HEK293 (cell line): ENCODE measurements around the gene POLL.

Source experiments
- FEZF1 ChIP-seq: fragments of 450-650 bp; formaldehyde crosslinking; IDR thresholded peaks from 2 replicates; pipeline ENCODE4 v1.5.1; 2016; ENCODE audit warnings: missing biosample characterization, missing genetic modification characterization
- GLIS2 ChIP-seq: fragments of 450-650 bp; formaldehyde crosslinking; IDR thresholded peaks from 2 replicates; pipeline ENCODE4 v1.5.1; 2016; ENCODE audit warnings: missing biosample characterization, missing genetic modification characterization
- KLF7 ChIP-seq: fragments of 450-650 bp; formaldehyde crosslinking; IDR thresholded peaks from 2 replicates; pipeline ENCODE4 v1.5.1; 2016; ENCODE audit warnings: missing biosample characterization, missing genetic modification characterization, borderline replicate concordance
- MEIS1 ChIP-seq: sonication (generic); formaldehyde crosslinking; IDR thresholded peaks from 2 replicates; pipeline ENCODE4 v1.8.1; 2022; ENCODE audit warnings: missing genetic modification reagents, mild to moderate bottlenecking, borderline replicate concordance
- MZF1 ChIP-seq: fragments of 450-650 bp; formaldehyde crosslinking; IDR thresholded peaks from 2 replicates; pipeline ENCODE4 v1.5.1; 2017; ENCODE audit warnings: missing biosample characterization, missing genetic modification characterization, borderline replicate concordance
- PRDM6 ChIP-seq: fragments of 450-650 bp; formaldehyde crosslinking; IDR thresholded peaks from 2 replicates; pipeline ENCODE4 v1.5.1; 2017; ENCODE audit warnings: missing biosample characterization, missing genetic modification characterization
- SETDB1 ChIP-seq: IDR thresholded peaks from one replicate; pipeline ENCODE4 v1.6.1; 2017; ENCODE audit warnings: mild to moderate bottlenecking, low read length, moderate library complexity, mixed read lengths; ENCODE audit not compliant: insufficient read length
- ZBTB20 ChIP-seq: fragments of 450-650 bp; formaldehyde crosslinking; IDR thresholded peaks from 2 replicates; pipeline ENCODE4 v1.5.1; 2016; ENCODE audit warnings: missing biosample characterization, missing genetic modification characterization
- ZEB2 ChIP-seq: fragments of 450-650 bp; formaldehyde crosslinking; IDR thresholded peaks from 2 replicates; pipeline ENCODE4 v1.5.1; 2016; ENCODE audit warnings: missing biosample characterization, missing genetic modification characterization
- ZFP3 ChIP-seq: fragments of 450-650 bp; formaldehyde crosslinking; IDR thresholded peaks from 2 replicates; pipeline ENCODE4 v1.5.1; 2016; ENCODE audit warnings: low read depth, missing biosample characterization, missing genetic modification characterization
- ZFP41 ChIP-seq: fragments of 450-650 bp; formaldehyde crosslinking; IDR thresholded peaks from 2 replicates; pipeline ENCODE4 v1.5.1; 2016; ENCODE audit warnings: missing biosample characterization, missing genetic modification characterization, borderline replicate concordance
- ZNF146 ChIP-seq: fragments of 450-650 bp; formaldehyde crosslinking; IDR thresholded peaks from 2 replicates; pipeline ENCODE4 v1.5.1; 2016; ENCODE audit warnings: missing biosample characterization, missing genetic modification characterization
- ZNF155 ChIP-seq: fragments of 450-650 bp; formaldehyde crosslinking; IDR thresholded peaks from 2 replicates; pipeline ENCODE4 v1.5.1; 2016; ENCODE audit warnings: missing biosample characterization, missing genetic modification characterization
- ZNF157 ChIP-seq: fragments of 450-650 bp; formaldehyde crosslinking; IDR thresholded peaks from 2 replicates; pipeline ENCODE4 v1.5.1; 2016; ENCODE audit warnings: missing biosample characterization, missing genetic modification characterization
- ZNF184 ChIP-seq: fragments of 450-650 bp; IDR thresholded peaks from 2 replicates; pipeline ENCODE4 v1.5.1; 2018; ENCODE audit warnings: missing biosample characterization, mild to moderate bottlenecking, missing genetic modification characterization
- ZNF280D ChIP-seq: fragments of 450-650 bp; formaldehyde crosslinking; IDR thresholded peaks from 2 replicates; pipeline ENCODE4 v1.5.1; 2016; ENCODE audit warnings: missing biosample characterization, missing genetic modification characterization
- ZNF341 ChIP-seq: fragments of 450-650 bp; formaldehyde crosslinking; IDR thresholded peaks from 2 replicates; pipeline ENCODE4; 2016; ENCODE audit warnings: low read depth, missing biosample characterization, missing genetic modification characterization
- ZNF501 ChIP-seq: fragments of 450-650 bp; formaldehyde crosslinking; IDR thresholded peaks from 2 replicates; pipeline ENCODE4 v1.5.1; 2016; ENCODE audit warnings: missing biosample characterization, missing genetic modification characterization
- ZNF530 ChIP-seq: fragments of 450-650 bp; formaldehyde crosslinking; IDR thresholded peaks from 2 replicates; pipeline ENCODE4 v1.5.1; 2016; ENCODE audit warnings: low read depth, missing biosample characterization, missing genetic modification characterization
- ZNF548 ChIP-seq: fragments of 450-650 bp; formaldehyde crosslinking; IDR thresholded peaks from 2 replicates; pipeline ENCODE4 v1.5.1; 2016; ENCODE audit warnings: missing biosample characterization, missing genetic modification characterization
- ZNF600 ChIP-seq: fragments of 450-650 bp; formaldehyde crosslinking; IDR thresholded peaks from 2 replicates; pipeline ENCODE4 v1.5.1; 2016; ENCODE audit warnings: missing biosample characterization, missing genetic modification characterization
- ZNF626 ChIP-seq: fragments of 450-650 bp; sonication (Bioruptor Pico); formaldehyde crosslinking; IDR thresholded peaks from 2 replicates; pipeline ENCODE4 v1.5.1; 2018; ENCODE audit warnings: missing biosample characterization, missing genetic modification characterization, inconsistent platforms
- ZNF664 ChIP-seq: fragments of 450-650 bp; formaldehyde crosslinking; IDR thresholded peaks from 2 replicates; pipeline ENCODE4 v1.5.1; 2016; ENCODE audit warnings: missing biosample characterization, missing genetic modification characterization
- ZNF701 ChIP-seq: fragments of 450-650 bp; formaldehyde crosslinking; IDR thresholded peaks from 2 replicates; pipeline ENCODE4 v1.5.1; 2016; ENCODE audit warnings: missing biosample characterization, missing genetic modification characterization
- ZNF768 ChIP-seq: fragments of 450-650 bp; formaldehyde crosslinking; IDR thresholded peaks from 2 replicates; pipeline ENCODE4 v1.5.1; 2018; ENCODE audit warnings: missing biosample characterization, mild to moderate bottlenecking, missing genetic modification characterization
- ZNF785 ChIP-seq: fragments of 450-650 bp; formaldehyde crosslinking; IDR thresholded peaks from 2 replicates; pipeline ENCODE4 v1.5.1; 2016; ENCODE audit warnings: missing biosample characterization, missing genetic modification characterization
- ZNF791 ChIP-seq: fragments of 450-650 bp; formaldehyde crosslinking; IDR thresholded peaks from 2 replicates; pipeline ENCODE4 v1.5.1; 2016; ENCODE audit warnings: missing biosample characterization, missing genetic modification characterization
- ZNF830 ChIP-seq: fragments of 450-650 bp; IDR thresholded peaks from 2 replicates; pipeline ENCODE4 v1.5.0; 2018; ENCODE audit warnings: missing biosample characterization, missing genetic modification characterization, low read depth, mild to moderate bottlenecking, moderate library complexity
- ZNF837 ChIP-seq: fragments of 450-650 bp; formaldehyde crosslinking; IDR thresholded peaks from 2 replicates; pipeline ENCODE4 v1.5.1; 2016; ENCODE audit warnings: missing biosample characterization, missing genetic modification characterization
- ZSCAN5A ChIP-seq: fragments of 450-650 bp; formaldehyde crosslinking; IDR thresholded peaks from 2 replicates; pipeline ENCODE4 v1.5.1; 2016; ENCODE audit warnings: missing biosample characterization, missing genetic modification characterization
- ZXDB ChIP-seq: fragments of 450-650 bp; formaldehyde crosslinking; IDR thresholded peaks from 2 replicates; pipeline ENCODE4 v1.5.1; 2016; ENCODE audit warnings: missing biosample characterization, missing genetic modification characterization
- TF ChIP-seq, protein P1 (sequence below): fragments of 450-650 bp; formaldehyde crosslinking; IDR thresholded peaks from 2 replicates; pipeline ENCODE4 v1.5.1; 2016; ENCODE audit warnings: missing biosample characterization, missing genetic modification characterization
- TF ChIP-seq, protein P2 (sequence below): fragments of 450-650 bp; formaldehyde crosslinking; IDR thresholded peaks from 2 replicates; pipeline ENCODE4 v1.5.1; 2016; ENCODE audit warnings: missing biosample characterization, missing genetic modification characterization

Gene POLL

DNA sequence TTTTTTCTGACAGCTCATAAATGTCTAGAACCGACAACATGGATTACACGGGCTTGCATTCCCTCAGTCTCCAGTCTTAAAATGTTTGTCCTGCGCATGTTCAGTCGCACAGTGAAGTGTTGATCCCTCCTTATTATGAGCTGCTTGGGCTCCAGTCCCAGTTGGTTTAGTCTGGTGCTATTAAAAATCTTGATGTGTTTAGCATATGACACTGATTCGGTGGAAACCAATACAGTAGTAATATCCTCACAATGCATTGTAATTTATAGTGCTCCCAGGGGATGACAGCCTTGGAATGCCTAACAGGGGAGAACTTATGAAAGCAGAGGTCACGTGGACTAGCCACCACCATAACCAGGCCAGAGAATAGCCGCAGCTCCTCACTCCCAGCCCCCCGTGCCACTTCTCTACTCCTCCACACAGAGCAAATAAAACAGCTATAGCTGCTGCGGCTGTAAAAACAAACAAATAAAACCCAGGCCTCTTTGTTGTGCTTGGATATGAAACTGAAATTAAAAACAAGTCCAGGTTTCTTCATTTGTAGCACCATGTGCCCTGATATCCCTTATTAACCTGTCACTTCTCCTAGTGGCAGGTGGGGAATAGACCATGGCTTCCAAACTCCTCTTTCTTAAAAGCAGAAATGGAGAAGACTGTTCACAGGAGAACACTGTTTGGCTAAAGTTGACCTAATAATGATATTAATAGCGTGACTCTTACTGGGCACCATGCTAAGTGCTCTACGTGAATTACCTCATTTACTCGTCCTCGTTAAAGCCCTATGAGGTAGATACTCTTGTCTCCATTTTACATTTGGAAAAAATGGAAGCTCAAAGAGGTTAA lies 7.8 kb upstream of the POLL start (continued):
- TF ChIP-seq ZNF280D (tag by site-specific recombination) (no peak), ZNF600 (tag by site-specific recombination) (peak; percentile 66), GLIS2 (tag by site-specific recombination) (no peak), ZFP41 (tag by site-specific recombination) (no peak), MEIS1 (no peak), ZSCAN5A (tag by site-specific recombination) (no peak), ZNF530 (tag by site-specific recombination) (no peak), ZXDB (tag by site-specific recombination) (no peak), PRDM6 (tag by site-specific recombination) (peak; percentile 65), ZNF830 (tag by site-specific recombination) (no peak), ZNF157 (tag by site-specific recombination) (no peak), ZNF837 (tag by site-specific recombination) (no peak), SETDB1 (no peak), ZNF785 (tag by site-specific recombination) (no peak), ZNF626 (tag by site-specific recombination) (no peak), ZNF701 (tag by site-specific recombination) (no peak), ZEB2 (peak; percentile 82; the same call in 1 of the 2 replicates), ZNF768 (tag by site-specific recombination) (no peak), MZF1 (tag by site-specific recombination) (peak; percentile 48; the same call in 1 of the 2 replicates), ZFP3 (tag by site-specific recombination) (no peak), KLF7 (tag by site-specific recombination) (no peak), ZBTB20 (tag by site-specific recombination) (0 out of 2 replicates have a peak, but pooled peaks have one; percentile 18), ZNF501 (tag by site-specific recombination) (no peak), ZNF184 (tag by site-specific recombination) (0 out of 2 replicates have a peak, but pooled peaks have one; percentile 34), ZNF146 (no peak), ZNF548 (no peak), ZNF341 (peak; percentile 80), ZNF791 (tag by site-specific recombination) (no peak), FEZF1 (peak; percentile 83), ZNF155 (tag by site-specific recombination) (no peak), ZNF664 (tag by site-specific recombination) (no peak)
- TF ChIP-seq, protein P1, sequence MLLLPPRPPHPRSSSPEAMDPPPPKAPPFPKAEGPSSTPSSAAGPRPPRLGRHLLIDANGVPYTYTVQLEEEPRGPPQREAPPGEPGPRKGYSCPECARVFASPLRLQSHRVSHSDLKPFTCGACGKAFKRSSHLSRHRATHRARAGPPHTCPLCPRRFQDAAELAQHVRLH (tag by site-specific recombination) = no peak
- TF ChIP-seq, protein P2, sequence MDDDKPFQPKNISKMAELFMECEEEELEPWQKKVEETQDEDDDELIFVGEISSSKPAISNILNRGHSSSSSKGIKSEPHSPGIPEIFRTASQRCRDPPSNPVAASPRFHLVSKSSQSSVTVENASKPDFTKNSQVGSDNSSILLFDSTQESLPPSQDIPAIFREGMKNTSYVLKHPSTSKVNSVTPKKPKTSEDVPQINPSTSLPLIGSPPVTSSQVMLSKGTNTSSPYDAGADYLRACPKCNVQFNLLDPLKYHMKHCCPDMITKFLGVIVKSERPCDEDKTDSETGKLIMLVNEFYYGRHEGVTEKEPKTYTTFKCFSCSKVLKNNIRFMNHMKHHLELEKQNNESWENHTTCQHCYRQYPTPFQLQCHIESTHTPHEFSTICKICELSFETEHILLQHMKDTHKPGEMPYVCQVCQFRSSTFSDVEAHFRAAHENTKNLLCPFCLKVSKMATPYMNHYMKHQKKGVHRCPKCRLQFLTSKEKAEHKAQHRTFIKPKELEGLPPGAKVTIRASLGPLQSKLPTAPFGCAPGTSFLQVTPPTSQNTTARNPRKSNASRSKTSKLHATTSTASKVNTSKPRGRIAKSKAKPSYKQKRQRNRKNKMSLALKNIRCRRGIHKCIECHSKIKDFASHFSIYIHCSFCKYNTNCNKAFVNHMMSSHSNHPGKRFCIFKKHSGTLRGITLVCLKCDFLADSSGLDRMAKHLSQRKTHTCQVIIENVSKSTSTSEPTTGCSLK (tag by site-specific recombination) = no peak
